Stimulated activated CD4-positive, alpha-beta T cell treated with anti-CD3 and anti-CD28 coated beads, Interleukin-4, amount 100 ng/mL, for 4 hours (primary cell): ENCODE data around the gene RICTOR.
A peak's percentile ranks its signal among the peaks of the same experiment; 100 is the strongest.
"Not testable (repeated sequence)": the region's sequence is repeated elsewhere in the genome, so short reads cannot be mapped to it uniquely, and the experiment has no call there.

Source experiments
- DNase-seq, 2 experiments: peaks; one replicate each; pipeline ENCODE4 v3.0.0-alpha.2; 2020

The RICTOR gene

DNA sequence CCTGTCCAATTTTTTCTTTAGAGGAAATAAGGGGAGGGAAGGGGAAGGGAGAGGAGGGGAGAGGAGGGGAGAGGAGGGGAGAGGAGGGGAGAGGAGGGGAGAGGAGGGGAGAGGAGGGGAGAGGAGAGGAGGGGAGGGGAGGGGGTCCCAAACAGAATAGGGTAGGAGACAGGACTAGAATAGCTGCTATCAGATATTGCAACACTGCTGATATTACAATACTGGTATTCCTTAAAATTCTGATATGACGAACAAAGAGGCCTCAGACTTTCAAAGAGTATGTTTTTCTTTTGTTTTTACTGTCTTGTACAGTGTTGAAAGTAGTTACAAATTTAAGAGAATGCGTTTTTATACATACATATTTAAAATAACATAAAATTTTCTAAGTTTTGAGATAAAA lies 67.5 kb downstream of the RICTOR start:
- DNase-seq: no peak

DNA sequence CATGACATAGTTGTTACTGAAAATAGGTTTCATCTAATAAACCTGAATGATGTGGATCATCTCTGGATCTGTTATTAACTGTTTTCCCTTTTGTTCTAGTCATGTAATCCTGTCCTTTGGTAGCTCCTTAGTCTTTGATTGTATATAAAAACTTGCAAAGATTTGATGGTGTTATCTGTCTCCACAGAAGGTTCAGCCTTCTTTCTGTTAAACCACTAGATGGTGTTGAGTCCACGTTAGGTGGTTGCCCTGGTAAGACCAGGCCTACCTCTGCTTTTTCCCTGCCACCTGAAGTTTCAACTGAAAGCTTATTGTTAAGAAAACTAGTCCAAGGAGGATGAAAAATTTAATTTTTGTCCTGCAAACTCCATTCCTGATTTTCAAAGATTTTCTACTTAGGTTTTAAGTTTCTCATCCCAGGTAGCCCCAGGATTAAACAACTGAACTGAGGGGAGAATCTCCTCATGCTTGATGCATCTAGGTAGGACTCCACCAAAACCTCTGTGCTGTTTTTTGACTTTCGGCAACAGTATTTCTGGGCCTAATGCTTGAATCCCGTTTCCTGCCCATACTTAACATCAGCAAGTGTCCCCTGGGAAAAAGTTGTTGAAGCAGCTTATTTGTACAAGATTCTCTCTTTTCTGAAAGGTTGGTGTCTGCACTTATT lies 68.5 kb downstream of the RICTOR start:
- DNase-seq: no peak

DNA sequence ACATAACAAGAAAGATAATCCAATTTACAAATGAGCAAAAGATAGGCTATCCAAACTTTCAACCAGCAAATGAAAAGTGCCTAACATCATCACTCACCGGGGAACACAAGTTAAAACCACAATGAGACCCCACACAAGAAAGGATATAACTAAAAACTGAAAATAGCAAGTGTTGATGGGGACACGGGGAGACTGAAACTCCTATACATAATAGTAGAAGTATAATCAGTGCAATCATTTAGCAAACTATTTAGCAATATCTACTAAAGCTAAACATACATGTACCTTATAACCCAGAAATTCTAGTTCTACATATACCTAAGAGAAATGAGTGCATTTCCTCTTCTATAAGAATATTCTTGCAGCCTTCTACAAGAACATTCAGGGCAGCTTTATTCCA lies 72.5 kb downstream of the RICTOR start:
- no peak for DNase-seq

DNA sequence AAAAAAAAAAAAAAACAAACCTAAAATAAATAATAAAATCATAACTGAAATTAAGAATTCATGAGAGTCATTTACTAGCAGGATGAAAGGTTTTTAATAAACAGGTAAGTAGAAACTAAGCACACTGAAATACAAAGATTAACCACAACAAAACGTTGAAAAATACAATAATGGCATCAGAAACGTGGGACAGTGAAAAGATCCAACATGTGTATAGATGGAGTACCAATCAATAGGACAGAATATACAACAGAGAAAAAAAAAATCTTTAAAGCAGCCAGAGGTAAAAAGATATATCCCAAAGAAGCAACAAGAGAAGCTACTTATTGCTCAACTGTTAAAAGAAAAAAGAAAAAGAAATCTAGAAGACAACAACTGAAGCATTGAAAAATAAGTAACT lies 75.2 kb downstream of the RICTOR start:
- DNase-seq: no peak

DNA sequence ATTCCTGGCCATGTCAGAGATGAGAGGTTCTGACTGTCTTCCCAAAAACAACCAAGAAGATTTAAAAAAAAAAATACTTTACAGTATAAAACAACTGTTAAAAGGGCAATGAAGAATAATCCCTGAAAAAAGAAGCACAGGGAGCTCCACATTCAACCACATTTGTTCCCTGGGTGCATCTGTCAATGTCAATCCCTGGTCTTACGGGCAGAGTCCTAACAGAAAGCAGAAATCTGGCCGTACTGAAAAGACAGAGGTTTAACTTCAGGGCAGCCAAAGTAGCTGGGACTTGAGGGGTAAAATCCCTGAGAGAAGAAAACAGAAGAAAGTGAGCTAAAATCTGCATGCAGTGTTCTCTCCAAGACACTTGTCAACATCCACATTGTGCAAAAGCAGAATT lies 76.6 kb downstream of the RICTOR start:
- DNase-seq: no peak

DNA sequence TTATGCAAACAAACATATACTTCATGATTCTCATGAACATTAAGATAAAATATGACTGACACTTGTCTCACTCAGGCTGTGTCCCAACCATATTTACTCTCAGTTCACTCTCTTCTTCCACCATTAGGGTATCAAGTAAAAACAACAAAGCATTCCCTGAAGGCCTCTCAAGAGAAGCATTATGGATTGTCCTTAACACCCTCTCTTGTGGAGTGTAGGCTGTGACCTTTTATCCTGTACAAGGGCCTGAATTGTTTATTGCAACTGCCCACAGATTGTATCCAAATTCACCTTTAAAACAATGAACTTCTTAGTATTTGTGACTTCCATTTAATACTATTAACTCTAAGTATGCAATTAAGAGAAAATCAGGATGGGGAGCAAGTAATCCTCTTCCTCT lies 78.1 kb downstream of the RICTOR start:
- no peak for DNase-seq

DNA sequence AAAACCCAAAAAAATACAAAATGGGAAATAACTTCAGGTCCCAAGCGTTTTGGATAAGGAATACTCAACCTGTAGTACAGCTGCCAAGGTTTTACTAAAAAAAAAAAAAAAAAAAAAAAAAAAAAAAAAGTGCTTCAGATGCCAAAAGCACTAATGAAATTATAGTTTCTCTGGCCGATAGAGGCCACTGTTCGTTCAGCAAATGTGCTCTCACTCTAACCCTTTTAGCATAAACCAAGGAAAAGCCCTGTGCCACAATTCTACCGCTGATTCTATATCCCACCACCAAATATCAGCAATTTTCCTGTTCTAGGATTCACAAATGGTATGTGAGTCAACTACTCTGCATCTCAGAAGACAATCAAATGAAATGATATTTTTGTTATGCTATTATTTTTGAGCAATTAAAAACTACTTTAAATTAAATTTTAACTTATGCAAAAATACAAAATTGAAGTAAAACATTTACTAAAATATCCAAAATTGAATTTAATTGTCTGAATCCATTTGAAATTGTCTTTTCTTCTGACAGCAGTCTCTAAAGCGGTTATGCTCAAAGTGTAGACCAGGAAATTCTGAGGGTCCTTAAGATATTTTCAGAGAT lies 79.8 kb downstream of the RICTOR start:
- DNase-seq: peak in 1 of 2 experiments; percentile 3

DNA sequence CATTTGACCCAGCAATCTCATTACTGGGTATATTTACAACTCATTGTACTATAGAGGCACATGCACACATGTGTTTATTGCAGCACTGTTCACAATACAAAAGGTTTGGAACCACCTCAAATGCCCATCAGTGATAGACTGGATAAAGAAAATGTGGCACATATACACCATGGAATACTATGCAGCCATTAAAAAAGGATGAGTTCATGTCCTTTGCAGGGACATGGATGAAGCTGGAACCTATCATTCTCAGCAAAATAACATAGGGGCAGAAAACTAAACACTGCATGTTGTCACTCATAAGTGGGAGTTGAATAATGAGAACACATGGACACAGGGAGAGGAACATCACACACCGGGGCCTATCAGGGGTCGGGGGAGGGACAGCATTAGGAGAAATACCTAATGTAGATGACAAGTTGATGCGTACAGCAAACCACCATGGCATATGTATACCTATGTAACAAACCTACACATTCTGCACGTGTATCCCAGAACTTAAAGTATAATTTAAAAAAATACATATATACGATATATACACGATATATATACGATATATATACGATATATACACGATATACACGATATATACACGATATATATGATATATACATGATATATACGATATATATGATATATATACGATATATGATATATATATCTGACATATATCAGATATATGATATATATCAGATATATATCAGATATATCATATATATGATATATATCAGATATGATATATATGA lies 84.1 kb downstream of the RICTOR start:
- not testable (repeated sequence) for DNase-seq

DNA sequence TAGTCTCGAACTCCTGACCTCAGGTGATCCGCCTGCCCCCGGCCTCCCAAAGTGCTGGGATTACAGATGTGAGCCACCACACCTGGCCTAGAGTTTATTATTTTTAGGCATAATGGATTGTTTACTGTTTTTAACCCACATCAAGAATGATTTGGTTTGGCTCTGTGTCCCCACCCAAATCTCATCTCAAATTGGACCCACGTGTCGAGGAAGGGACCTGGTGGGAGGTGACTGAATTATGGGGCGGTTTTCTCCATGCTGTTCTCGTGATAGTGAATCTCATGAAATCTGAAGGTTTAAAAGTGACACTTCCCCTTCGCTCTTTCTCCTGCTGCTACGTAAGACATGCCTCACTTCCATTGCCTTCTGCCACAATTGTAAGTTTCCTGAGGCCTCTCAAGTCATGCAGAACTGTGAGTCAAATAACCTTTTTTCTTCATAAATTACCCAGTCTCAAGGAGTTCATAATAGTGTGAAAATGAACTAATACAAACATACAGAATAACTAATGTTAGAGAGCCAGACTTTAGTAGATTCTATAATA lies 88.2 kb downstream of the RICTOR start:
- no peak for DNase-seq

DNA sequence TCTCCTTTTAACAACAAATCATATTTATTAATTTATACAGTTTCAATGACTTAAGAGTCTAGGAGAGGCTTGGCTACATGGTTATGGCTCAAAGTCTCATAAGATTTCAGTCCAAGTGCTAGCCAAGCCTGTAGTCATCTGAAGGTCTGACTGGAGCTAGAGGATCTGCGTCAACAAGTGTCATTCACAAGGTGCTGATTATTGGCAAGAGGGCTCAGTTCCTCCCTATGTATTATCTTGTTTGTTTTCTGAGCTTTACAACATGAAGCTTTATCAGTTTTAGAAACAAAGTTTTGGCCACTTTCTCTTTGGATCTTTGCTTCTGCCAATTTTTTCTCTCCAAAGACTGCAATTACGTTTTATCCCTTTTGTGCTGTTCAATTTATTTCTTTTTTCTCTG lies 94.7 kb downstream of the RICTOR start:
- no peak for DNase-seq

DNA sequence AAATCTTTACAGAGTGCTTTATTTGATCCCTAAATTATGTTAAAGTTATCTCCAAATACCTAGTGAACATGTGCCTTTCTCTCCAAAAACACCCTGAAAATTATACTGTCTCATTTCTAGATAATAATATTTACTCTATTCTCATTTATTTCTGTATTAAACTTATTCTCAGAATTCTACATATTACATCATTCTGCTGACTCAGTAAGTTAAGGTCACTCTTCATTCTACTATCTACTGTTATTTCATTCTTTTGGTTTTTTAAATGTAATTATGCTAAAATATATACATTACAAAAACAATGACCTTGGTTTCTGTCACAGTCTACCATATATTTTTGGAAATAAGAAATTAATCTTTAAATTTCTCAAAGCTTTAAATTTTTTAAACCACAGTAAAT lies 96.2 kb downstream of the RICTOR start:
- no peak for DNase-seq

DNA sequence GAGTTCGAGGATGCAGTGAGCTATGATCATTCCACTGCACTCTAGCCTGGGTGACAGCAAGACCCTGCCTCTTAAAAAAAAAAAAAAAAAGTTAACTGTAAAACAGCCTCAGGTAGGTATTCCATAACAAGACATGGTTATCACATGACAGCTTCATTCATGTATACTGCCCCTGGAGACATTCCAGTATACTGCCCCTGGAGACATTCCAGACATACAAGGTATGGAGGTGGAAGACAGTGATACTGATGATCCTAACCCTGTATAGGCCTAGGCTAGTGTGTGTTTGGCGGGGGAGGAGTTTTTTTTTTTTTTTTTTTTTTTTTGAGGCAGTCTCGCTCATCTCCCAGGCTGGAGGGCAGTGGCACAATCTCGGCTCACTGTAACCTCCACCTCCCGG lies 105.5 kb downstream of the RICTOR start:
- DNase-seq: no peak

DNA sequence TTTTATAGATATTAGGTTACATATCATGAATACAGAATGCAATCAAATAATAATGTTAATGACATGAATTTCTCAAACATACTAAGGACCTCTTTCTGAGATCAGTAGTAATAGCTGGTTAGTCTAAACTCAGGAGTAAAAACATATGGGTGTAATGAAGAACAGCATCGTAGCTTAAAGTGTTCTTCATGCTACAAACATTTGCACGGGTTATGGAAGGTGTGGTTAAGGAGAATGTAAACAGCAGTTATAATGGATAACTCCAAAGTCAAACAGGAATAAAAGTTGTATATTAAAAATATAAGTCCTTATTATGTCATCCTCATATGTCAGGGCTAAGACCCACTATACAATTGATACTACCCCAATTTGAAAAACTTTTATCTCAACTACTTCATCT lies 112.5 kb downstream of the RICTOR start:
- no peak for DNase-seq

DNA sequence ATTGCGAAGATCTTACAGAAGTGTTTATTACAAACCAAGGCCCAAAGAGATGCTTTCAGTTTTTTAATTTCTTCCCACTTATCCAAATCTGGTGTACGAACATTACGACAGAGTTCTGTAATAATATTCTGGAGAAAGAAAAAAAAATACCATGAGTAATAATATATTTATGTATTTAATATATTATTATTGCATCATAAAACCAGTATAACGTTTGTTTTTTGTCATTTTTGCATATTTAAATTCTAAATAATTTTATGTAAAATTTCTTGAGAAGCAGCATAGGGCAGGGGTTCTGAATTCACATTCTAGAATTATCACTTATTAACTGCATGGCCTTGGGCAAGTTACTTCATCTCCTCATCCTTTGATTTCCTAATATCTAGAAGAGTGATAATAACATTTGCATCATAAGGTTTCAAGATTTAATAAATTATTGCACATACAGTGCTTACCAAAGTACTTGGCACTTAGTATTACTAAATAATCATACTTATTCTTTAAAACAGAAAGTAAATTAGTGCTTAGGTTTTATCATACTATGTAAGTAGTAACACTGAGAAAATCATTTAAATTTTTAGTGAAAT lies 120.7 kb downstream of the RICTOR start:
- no peak for DNase-seq

DNA sequence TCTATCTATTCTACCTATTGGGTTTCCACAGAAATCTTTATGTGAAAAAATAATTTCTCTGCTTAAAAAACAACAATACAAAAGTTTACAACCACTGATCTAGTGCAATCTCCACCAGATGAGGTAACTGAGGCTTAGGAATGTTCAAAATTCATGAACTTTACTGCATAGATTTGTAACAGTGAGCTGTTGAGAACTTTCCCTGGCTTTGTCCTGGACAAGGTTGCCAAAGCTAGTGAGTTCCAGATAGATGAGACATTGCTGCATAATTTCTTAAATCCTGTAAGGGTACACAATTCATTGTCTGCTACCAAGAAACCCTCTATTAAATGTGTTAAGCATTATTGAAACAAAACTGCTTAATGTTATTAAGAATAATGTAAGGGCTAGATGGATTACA lies 125.7 kb downstream of the RICTOR start:
- DNase-seq: no peak

DNA sequence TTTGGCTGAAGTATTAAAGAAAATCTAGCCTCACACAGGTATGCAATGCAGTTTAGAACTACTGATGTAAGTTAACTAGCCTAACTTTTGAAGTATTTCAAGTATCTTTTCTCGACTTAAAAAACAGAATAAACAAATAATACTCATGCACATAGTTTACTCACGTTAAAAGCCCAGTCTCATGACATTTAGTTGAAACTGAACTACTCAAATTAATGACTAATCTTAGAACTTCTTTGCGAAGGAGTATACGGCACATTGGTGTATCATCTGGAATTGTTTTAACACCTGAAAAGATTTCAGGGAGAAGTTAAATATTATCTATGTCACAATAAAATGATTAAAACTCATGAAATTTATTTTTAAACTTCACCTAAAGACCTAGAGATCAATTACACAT lies 129.9 kb downstream of the RICTOR start:
- no peak for DNase-seq

DNA sequence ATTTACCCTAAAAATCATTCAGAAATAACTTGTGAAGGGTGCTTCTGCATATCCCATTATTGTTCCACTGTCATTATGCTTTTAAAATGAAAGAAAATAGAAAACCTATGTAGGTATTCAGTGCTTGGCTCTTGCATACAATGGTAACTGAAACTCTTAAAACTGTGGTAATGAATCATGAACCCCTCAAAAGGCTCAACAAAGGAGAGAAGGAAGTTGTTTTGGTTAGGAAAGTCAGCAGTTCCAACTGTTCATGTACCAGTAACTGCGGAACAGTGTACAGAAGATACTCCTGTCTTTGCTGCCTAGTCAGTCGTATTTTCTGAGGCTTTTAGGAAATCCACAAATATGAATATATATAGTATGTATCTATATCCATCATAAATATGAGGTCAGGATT lies 132.3 kb downstream of the RICTOR start:
- no peak for DNase-seq

DNA sequence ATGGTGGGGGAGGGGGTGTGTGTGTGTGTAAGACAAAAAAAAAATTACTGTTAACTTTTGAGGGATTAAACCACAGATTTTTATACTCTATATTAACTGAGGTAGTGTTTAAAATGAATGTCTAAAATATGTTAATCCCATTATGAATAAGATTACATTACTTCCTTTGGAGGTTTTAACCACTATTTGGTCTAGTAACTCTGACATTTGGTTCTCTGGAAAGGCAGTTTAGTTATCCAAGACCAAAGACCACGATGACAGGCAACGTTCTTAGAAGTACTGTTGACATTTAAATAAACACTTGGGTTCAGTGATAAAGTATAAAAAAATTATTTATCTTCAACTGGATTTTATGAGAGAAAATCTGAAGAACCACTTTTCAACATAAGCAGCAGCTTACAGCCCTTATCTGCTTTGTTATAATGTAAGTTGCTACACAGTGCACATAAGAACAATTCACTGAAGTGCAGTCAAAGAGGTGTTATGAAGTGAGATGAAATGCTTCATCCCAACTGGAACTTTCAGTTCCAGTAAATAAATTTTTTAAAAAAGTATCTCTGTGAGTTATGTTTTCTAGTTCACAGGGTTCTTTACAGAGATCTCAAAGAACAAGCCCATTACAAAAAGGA lies 133.9 kb downstream of the RICTOR start:
- DNase-seq: no peak

DNA sequence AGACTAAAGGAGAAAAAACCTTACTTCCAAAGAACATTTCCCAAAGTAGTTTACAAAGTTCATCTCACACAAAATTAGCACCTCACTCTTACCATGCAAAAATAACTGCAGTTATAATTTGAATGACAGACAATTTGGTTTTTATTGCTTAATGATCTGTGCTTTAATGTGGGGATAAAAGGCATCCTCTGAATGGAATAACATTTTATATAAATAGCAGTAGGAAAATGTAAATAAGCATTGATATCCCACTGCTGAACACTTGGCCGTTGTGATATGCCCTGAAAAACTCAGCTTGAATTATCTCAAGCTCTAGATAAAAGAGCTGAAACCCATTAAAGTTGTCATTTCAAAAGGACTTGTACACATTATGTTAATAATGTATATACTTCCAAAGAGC lies 135.2 kb downstream of the RICTOR start:
- no peak for DNase-seq

DNA sequence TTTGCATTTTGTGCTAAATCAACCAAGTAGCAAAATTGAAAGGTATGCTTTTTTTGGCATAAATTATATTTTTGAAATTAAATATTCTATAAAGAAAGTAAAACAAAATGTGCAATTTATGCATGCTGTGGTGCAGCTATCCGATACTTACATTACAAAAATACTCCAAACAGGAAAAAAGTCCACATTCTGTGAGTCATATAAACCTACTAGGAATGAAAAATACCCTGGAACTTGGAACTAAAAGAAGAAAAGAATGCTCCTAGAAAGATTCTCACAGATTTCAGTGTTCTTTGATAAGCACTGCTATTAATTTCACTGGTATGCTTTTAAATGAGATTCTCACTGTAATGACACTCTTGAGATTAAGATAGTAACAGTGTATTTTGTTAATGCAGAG lies 135.8 kb downstream of the RICTOR start:
- no peak for DNase-seq

DNA sequence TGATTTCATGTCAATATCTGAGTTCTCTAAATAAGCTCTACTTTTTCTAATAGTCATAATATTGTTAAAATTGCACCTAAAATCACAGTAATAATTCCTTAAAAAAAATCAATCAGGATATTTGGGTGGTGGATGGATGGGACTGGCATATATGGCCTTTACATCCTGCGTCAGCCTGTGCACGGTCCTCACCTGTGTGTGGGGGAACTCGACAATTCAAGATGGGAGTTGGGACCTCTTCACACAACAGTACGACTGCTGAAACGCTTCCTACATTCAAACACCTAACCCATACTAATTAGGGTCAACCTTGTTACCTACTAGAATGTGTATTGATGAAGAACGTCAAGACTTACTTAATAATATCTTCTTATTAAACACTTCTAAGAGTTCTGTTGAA lies 137.9 kb downstream of the RICTOR start:
- no peak for DNase-seq

DNA sequence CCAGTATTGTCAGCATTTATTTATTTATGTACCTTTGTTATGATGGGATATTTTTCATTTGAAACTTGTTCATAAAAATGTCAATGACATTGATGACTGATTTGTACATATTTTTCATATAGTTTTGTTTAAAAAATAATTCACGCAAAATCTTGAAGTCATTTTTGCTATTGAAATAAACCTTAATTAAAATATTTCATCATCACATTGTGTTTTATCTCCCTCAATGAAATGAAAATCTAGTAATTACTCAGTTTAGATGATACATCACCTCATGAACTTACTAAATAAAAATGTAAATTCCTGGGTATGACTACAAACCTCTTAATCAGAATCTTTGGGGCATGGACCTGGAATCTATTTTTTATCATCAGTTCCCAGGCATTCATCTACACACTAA lies 138.8 kb downstream of the RICTOR start:
- no peak for DNase-seq

DNA sequence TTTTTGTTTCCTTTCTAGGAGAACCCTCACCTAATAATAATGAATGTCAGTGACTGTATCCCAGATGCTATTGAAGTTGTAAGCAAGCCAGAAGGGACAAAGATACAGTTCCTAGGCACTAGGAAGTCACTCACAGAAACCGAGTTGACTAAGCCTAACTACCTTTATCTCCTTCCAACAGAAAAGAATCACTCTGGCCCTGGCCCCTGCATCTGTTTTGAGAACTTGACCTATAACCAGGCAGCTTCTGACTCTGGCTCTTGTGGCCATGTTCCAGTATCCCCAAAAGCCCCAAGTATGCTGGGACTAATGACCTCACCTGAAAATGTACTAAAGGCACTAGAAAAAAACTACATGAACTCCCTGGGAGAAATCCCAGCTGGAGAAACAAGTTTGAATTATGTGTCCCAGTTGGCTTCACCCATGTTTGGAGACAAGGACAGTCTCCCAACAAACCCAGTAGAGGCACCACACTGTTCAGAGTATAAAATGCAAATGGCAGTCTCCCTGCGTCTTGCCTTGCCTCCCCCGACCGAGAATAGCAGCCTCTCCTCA lies 141.3 kb downstream of the RICTOR start:
- DNase-seq: no peak
